PFSK-1 (cell line): ENCODE data around the gene NFIB.
A peak's percentile ranks its signal among the peaks of the same experiment; 100 is the strongest.

ENCODE experiments used
- FOXP2 ChIP-seq: optimal IDR thresholded peaks from 2 replicates; pipeline ENCODE3; 2011; ENCODE audit warnings: borderline replicate concordance, control low read depth, inconsistent platforms; ENCODE audit not compliant: insufficient read depth; ENCODE audit errors: extremely low read length, extremely low read depth
- POLR2AphosphoS5 ChIP-seq: IDR thresholded peaks from 2 replicates; pipeline ENCODE4 v1.6.1; 2012; ENCODE audit warnings: low read depth, mild to moderate bottlenecking, control low read depth, low read length, moderate library complexity
- SIN3A ChIP-seq: IDR thresholded peaks from 2 replicates; pipeline ENCODE4 v1.6.1; 2012; ENCODE audit warnings: mild to moderate bottlenecking, low read length, moderate library complexity, borderline replicate concordance; ENCODE audit not compliant: insufficient read depth
- TAF1 ChIP-seq: IDR thresholded peaks from 2 replicates; pipeline ENCODE4 v1.6.1; 2012; ENCODE audit warnings: low read length, control low read depth, borderline replicate concordance; ENCODE audit not compliant: insufficient read depth
- TF ChIP-seq, protein P1 (sequence below), 2 experiments: IDR thresholded peaks; 2 replicates each; pipeline versions ENCODE4 v1.6.1 to v1.8.0; 2011 to 2012; ENCODE audit warnings: low read depth in 2 of 2, low read length in 2 of 2, control low read depth in 1 of 2, inconsistent platforms in 1 of 2, mild to moderate bottlenecking in 1 of 2, moderate library complexity in 1 of 2; ENCODE audit not compliant: insufficient read depth in 1 of 2

The NFIB gene

DNA sequence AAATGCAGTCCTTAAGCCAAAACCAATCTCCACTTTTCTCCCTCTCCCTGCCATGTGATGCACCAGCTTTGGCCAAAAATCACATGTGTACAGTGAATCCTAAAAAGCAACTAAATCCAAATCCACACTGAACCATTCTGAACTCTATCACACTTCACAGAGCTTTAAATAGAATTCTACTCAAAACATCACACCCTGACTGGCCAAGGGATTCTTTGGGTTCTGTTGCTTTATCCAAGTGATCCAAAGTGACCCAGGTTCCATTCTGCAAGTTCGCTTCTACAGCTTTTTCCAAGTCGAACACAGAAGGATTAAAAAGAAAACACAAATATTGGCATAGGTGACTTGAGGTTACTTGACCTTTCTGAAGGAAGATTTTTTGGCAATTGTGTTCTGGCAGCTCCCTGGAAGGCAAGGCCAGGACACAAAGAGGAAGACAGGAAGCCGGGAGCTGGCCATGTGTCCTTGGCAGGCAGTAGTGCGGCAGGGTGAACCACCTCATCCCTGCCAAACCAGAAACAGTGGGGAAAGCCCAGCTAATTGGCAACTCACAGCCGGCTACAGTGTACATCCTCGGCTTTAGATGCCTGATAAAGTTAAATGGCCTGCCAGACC lies 115.0 kb downstream of the NFIB start:
- TF ChIP-seq TAF1 (no peak), FOXP2 (peak; percentile 40), SIN3A (peak; percentile 95; the same call in 1 of the 2 replicates)
- TF ChIP-seq, protein P1, sequence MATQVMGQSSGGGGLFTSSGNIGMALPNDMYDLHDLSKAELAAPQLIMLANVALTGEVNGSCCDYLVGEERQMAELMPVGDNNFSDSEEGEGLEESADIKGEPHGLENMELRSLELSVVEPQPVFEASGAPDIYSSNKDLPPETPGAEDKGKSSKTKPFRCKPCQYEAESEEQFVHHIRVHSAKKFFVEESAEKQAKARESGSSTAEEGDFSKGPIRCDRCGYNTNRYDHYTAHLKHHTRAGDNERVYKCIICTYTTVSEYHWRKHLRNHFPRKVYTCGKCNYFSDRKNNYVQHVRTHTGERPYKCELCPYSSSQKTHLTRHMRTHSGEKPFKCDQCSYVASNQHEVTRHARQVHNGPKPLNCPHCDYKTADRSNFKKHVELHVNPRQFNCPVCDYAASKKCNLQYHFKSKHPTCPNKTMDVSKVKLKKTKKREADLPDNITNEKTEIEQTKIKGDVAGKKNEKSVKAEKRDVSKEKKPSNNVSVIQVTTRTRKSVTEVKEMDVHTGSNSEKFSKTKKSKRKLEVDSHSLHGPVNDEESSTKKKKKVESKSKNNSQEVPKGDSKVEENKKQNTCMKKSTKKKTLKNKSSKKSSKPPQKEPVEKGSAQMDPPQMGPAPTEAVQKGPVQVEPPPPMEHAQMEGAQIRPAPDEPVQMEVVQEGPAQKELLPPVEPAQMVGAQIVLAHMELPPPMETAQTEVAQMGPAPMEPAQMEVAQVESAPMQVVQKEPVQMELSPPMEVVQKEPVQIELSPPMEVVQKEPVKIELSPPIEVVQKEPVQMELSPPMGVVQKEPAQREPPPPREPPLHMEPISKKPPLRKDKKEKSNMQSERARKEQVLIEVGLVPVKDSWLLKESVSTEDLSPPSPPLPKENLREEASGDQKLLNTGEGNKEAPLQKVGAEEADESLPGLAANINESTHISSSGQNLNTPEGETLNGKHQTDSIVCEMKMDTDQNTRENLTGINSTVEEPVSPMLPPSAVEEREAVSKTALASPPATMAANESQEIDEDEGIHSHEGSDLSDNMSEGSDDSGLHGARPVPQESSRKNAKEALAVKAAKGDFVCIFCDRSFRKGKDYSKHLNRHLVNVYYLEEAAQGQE (IDR thresholded peaks at IDR 0.05; ENCODE audit: insufficient read depth in 1 of 2, low read depth in 2 of 2, low read length in 2 of 2): no peak

DNA sequence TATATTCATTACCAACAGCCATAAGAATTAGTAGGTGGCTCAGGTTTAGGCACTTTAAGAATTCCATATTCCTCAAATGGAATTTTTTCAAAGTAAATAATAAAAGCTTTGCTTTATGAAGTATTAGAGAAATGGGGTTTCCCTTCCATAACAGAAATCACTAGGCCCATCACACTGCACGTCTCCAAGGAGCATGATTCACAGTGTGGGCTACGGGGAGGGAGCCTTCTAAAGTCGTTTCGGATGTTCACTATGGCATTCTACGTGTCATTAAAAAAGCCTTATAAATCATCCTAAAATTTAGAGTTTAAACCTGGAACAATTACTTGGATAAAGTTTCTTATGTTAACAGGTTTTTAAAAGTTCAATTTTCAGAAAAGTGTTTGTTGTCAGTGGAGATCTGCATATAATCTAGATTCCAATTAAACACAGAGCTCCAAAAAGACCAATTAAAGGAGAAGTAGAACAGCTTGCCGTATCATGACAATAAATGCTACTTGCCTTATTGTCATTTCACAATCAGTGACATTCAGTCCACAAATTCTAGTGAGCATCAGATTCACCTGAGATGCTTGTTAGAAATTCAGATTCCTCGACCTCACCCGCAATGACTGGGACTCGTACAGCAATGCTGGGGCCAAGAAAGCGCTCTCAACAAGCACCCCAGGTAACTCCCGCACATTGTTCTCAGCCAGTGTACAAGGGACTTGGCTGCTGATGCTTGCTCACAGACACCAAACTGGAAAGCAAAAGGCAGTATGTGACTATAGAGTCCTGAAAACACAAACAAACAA lies 115.7 kb downstream of the NFIB start:
- TF ChIP-seq FOXP2: no peak
- TF ChIP-seq SIN3A: no peak
- TF ChIP-seq, protein P1 (IDR thresholded peaks at IDR 0.05; ENCODE audit: insufficient read depth in 1 of 2, low read depth in 2 of 2, low read length in 2 of 2): no peak
- no peak for TF ChIP-seq TAF1
- TF ChIP-seq POLR2AphosphoS5: no peak

DNA sequence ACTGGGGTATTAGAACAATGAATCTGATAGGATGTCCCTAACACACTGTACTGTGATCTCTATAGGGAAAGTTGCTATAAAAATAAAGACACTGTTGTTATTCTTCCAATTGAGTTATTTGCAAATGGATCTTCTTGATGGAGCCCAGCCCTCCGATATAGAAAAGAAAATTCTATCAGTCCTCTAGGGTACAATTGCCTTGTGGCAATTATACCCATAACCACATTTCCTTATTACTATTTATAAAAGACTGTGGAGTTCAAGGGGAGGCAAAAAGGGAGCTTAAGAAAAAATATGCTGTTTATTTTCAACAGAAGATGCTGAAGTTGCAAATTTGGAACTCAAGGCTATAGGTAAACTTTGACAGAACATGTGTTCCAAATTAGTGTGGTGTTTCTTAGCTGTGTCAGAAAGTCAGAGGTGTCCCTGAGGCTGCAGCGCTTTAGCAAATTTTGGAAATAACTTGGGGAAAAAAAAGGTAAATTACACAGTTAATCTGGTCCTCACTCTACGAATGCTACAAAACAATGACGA lies 116.5 kb downstream of the NFIB start:
- no peak for TF ChIP-seq POLR2AphosphoS5
- TF ChIP-seq SIN3A: no peak
- TF ChIP-seq FOXP2: no peak
- TF ChIP-seq TAF1: no peak

DNA sequence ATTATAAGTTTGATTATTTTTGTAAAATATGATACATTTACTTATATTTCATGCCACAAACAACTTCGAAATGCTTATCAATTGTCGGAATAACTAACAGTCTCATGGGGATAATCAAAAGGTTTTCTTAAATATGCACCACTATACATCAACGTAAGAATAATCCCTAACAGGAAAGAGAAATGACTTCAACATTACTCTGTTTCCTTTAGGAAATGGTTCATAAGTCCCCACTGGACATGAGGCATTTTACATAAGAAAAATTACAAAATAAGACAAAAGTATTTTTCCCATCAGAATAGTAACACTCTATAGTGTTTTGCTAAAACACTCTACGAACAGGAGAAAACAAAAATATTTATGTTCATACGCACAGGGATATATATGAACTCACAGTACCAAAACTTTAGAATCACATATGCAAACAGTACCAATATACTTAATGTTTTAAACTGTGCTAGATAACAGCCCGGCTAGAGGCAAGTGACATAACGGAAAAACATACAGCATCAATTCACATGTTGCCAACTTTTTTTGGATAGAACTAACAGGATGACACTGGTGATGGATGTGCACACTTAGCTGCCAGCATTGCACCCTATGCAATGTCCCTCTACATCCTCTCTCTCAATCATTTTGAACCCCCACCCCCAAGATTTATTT lies 120.5 kb downstream of the NFIB start:
- TF ChIP-seq TAF1: no peak
- TF ChIP-seq, protein P1 (IDR thresholded peaks at IDR 0.05; ENCODE audit: insufficient read depth in 1 of 2, low read depth in 2 of 2, low read length in 2 of 2): no peak

DNA sequence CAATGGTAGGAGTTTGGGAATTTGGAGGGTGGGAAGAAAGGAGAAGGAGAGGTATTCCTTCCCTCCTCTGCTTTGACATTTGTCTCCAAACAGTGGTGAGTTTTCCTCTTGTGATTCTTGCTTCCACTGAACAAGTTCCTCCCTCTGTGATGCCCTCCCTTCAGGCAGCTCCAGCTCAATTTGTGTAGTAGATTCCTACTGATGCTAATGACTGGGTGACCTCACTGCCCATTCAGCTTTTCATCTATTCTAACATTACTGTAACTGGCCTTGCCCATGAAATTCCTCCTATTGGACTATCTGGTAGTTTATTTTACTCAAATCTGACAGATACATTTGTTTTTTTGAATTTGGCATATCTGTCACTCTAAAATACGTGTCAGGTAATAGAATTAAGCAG lies 121.4 kb downstream of the NFIB start:
- TF ChIP-seq TAF1: no peak
- TF ChIP-seq, protein P1 (IDR thresholded peaks at IDR 0.05; ENCODE audit: insufficient read depth in 1 of 2, low read depth in 2 of 2, low read length in 2 of 2): no peak
- TF ChIP-seq SIN3A: no peak
